ENCODE results near the gene TCF20.

DNA sequence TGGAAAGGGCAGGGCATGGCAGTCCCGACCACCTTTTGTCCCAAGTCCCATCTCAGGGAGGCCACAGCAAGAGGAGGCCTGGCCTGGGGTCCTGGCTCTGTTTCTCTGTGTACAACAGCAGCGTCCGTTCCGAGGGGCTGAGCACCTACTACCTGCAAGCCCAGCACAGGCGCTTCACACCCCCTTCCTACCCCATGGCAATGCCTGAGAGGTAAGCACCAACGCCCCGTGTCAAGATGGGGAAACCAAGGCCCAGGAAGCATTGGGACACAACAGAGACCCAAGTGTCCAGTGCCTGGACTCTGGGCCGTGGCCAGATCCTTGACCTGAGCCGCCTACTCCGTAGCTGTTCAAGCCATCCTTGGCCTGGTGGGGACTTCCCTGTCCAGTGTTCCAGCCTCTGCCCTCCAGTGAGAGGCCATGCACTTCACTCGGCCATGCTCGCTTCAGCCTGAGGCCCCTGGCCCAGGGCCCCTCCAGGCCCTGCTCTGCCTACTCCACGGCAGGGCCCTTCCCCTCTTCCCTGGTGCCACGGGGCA, 14.3 kb upstream of the TCF20 start:
- TF ChIP-seq, protein P1, sequence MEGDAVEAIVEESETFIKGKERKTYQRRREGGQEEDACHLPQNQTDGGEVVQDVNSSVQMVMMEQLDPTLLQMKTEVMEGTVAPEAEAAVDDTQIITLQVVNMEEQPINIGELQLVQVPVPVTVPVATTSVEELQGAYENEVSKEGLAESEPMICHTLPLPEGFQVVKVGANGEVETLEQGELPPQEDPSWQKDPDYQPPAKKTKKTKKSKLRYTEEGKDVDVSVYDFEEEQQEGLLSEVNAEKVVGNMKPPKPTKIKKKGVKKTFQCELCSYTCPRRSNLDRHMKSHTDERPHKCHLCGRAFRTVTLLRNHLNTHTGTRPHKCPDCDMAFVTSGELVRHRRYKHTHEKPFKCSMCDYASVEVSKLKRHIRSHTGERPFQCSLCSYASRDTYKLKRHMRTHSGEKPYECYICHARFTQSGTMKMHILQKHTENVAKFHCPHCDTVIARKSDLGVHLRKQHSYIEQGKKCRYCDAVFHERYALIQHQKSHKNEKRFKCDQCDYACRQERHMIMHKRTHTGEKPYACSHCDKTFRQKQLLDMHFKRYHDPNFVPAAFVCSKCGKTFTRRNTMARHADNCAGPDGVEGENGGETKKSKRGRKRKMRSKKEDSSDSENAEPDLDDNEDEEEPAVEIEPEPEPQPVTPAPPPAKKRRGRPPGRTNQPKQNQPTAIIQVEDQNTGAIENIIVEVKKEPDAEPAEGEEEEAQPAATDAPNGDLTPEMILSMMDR (IDR thresholded peaks at IDR 0.05), result no peak
- TF ChIP-seq EZH2 (IDR thresholded peaks at IDR 0.05; ENCODE audit: borderline replicate concordance, insufficient read depth, low read depth, low read length, poor library complexity, severe bottlenecking), result no peak

Measured in B cell (primary cell).